GM23338 (cell line): ENCODE data around the gene WSCD1. TPM values are rescaled to one million over a fixed set of nuclear protein-coding genes. Genes with fewer than 3 reads are reported as not detected.

ENCODE experiments used
- ATAC-seq: fragments of 200-7000 bp; cut with Tn5 transposase; 3 replicates; pipeline ENCODE4 v1.9.1; 2020
- DNase-seq: peaks from one replicate; pipeline ENCODE4 v3.0.0-alpha.2; 2015; ENCODE audit warnings: low spot score
- H2AFZ ChIP-seq: fragments of 200-600 bp; sonication (generic); 2 replicates; pipeline ENCODE4 v1.8.0; 2016; ENCODE audit warnings: antibody characterized with exemption, mild to moderate bottlenecking, moderate library complexity
- H3F3A ChIP-seq: fragments of 200-600 bp; sonication (generic); replicated peaks from 2 replicates; pipeline ENCODE4 v1.8.0; 2017; ENCODE audit warnings: antibody characterized with exemption, mixed run types, low read depth
- H3K27ac ChIP-seq: fragments of 200-600 bp; sonication (generic); 2 replicates; pipeline ENCODE4 v1.6.1; 2016; ENCODE audit warnings: low read depth
- H3K27me3 ChIP-seq: fragments of 200-600 bp; sonication (generic); 2 replicates; pipeline ENCODE4 v1.8.0; 2016; ENCODE audit warnings: mild to moderate bottlenecking, mixed run types, moderate library complexity; ENCODE audit not compliant: insufficient read depth
- H3K36me3 ChIP-seq: fragments of 200-600 bp; sonication (generic); 2 replicates; pipeline ENCODE4 v1.8.0; 2016; ENCODE audit warnings: mild to moderate bottlenecking; ENCODE audit not compliant: insufficient read depth
- H3K4me1 ChIP-seq: fragments of 200-600 bp; sonication (generic); 2 replicates; pipeline ENCODE4 v1.8.0; 2016; ENCODE audit warnings: mild to moderate bottlenecking, moderate library complexity; ENCODE audit not compliant: insufficient read depth
- H3K4me2 ChIP-seq: fragments of 200-600 bp; sonication (generic); 2 replicates; pipeline ENCODE4 v1.7.1; 2017; ENCODE audit warnings: mixed run types
- H3K4me3 ChIP-seq: fragments of 200-600 bp; sonication (generic); 2 replicates; pipeline ENCODE4 v1.6.1; 2016; ENCODE audit warnings: mixed run types
- H3K79me2 ChIP-seq: fragments of 200-600 bp; sonication (generic); replicated peaks from 2 replicates; pipeline ENCODE4 v1.8.0; 2017; ENCODE audit warnings: mild to moderate bottlenecking; ENCODE audit not compliant: insufficient read depth
- H3K9me2 ChIP-seq: fragments of 200-600 bp; sonication (generic); 2 replicates; pipeline ENCODE4 v1.8.0; 2017; ENCODE audit not compliant: insufficient read depth
- H4K20me1 ChIP-seq: fragments of 200-600 bp; sonication (generic); replicated peaks from 2 replicates; pipeline ENCODE4 v1.8.0; 2017; ENCODE audit warnings: mild to moderate bottlenecking; ENCODE audit not compliant: insufficient read depth
- H3K27ac Mint-ChIP-seq: 2 replicates; pipeline ENCODE4 v1.8.0; 2020; ENCODE audit warnings: inconsistent platforms, mild to moderate bottlenecking, moderate library complexity, mixed read lengths
- H3K27me3 Mint-ChIP-seq: 3 replicates; pipeline ENCODE4 v1.8.0; 2022; ENCODE audit warnings: low read depth, mild to moderate bottlenecking, moderate library complexity, mixed read lengths, inconsistent platforms; ENCODE audit not compliant: insufficient read depth, poor library complexity
- H3K36me3 Mint-ChIP-seq: 3 replicates; pipeline ENCODE4 v1.8.0; 2021; ENCODE audit warnings: low read depth, mild to moderate bottlenecking, inconsistent platforms, moderate library complexity, mixed read lengths
- H3K4me1 Mint-ChIP-seq: 3 replicates; pipeline ENCODE4 v1.8.0; 2020; ENCODE audit warnings: mild to moderate bottlenecking, inconsistent platforms, mixed read lengths
- H3K4me3 Mint-ChIP-seq: 3 replicates; pipeline ENCODE4 v1.8.0; 2021; ENCODE audit warnings: moderate library complexity, mild to moderate bottlenecking, inconsistent platforms, mixed read lengths
- H3K9me3 Mint-ChIP-seq: 3 replicates; pipeline ENCODE4 v1.8.0; 2020; ENCODE audit warnings: moderate library complexity, mild to moderate bottlenecking, inconsistent platforms, mixed read lengths
- CREB1 ChIP-seq: fragments of 250-450 bp; sonication (Bioruptor Pico); IDR thresholded peaks from 2 replicates; pipeline ENCODE4 v1.5.0; 2020; ENCODE audit warnings: low read depth, mild to moderate bottlenecking, moderate library complexity
- CTCF ChIP-seq, 2 experiments: fragments of 200-600 bp in 1 of 2; sonication (generic) in 1 of 2; conservative IDR thresholded peaks; 2 replicates each; pipeline versions ENCODE4 v1.5.1 to v1.6.1; 2016 to 2017; ENCODE audit warnings: antibody characterized with exemption in 2 of 2, low read depth in 2 of 2, mild to moderate bottlenecking in 2 of 2, moderate library complexity in 1 of 2
- ETS1 ChIP-seq: IDR thresholded peaks from 2 replicates; pipeline ENCODE4 v1.6.1; 2016; ENCODE audit warnings: antibody characterized with exemption
- EZH2 ChIP-seq: fragments of 200-600 bp; sonication (generic); IDR thresholded peaks from one replicate; pipeline ENCODE4 v1.8.0; 2017; ENCODE audit warnings: antibody characterized with exemption, mild to moderate bottlenecking, low read depth; ENCODE audit not compliant: unreplicated experiment
- NANOG ChIP-seq: IDR thresholded peaks from 2 replicates; pipeline ENCODE4 v1.6.1; 2016; ENCODE audit warnings: antibody characterized with exemption, borderline replicate concordance
- POLR2AphosphoS5 ChIP-seq: IDR thresholded peaks from 2 replicates; pipeline ENCODE4 v1.6.1; 2016; ENCODE audit warnings: antibody characterized with exemption, low read depth
- REST ChIP-seq: IDR thresholded peaks from one replicate; pipeline ENCODE4 v1.6.1; 2018; ENCODE audit warnings: antibody characterized with exemption; ENCODE audit not compliant: unreplicated experiment
- STAT1 ChIP-seq: IDR thresholded peaks from one replicate; pipeline ENCODE4 v1.6.1; 2016; ENCODE audit warnings: antibody characterized with exemption; ENCODE audit not compliant: unreplicated experiment
- ZNF114 ChIP-seq: fragments of 250-450 bp; sonication (Bioruptor Pico); IDR thresholded peaks from 2 replicates; pipeline ENCODE4 v1.5.0; 2020; ENCODE audit warnings: mild to moderate bottlenecking, moderate library complexity
- polyA plus RNA-seq: library from polyadenylated mRNA; unstranded; fragments of >200 nt; fragmentation: Nextera tagmentation; extraction: Ambion mirVana; gene quantifications from 2 replicates; pipeline ENCODE4 v1.2.1, GENCODE V29; 2016
- total RNA-seq: library from RNA; depleted of rRNA; stranded (reverse); fragments of >200 nt; shearing (Covaris generic); gene quantifications from 2 replicates; pipeline ENCODE4 v1.2.3, GENCODE V29; 2014

The WSCD1 gene
- total and polyA plus RNA-seq, 2 experiments from 2014 or later: 6.1 to 38.9 TPM

GRCh38 chr17:6140188-6140587 lies 70.0 kb downstream of the WSCD1 start (continued):
- TF ChIP-seq CTCF (conservative IDR thresholded peaks at IDR 0.05; ENCODE audit: low read depth in 2 of 2) (no peak), EZH2 (no peak), ZNF114 (no peak), NANOG (no peak), POLR2AphosphoS5 (no peak), STAT1 (no peak), CREB1 (no peak), REST (no peak)

DNA sequence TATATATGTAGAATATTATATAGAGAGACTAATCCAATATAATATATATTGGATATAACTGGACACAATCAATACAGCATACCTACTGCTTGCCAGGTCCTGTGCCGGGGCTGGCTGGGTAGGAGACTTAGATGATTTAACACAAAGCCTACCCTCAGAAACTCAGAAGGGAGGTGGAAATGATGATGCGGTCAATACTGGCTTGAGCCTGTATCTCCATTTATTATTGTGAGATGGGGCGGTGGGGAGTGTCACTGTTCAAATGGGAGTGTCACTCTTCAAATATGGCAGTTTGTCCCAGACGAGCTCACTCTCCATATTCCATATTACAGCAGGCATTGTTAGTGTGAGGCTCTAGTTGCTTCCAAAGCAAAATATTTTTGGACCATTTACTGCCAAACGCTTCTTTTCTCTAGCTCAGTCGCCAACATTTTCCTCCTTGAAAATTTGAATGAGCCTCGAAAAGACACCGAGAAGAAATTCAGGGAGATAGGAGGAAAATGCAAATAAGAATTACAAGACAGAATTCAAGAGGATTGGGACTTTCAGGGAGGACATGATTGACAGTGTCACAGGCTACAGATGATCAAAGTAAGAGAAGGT lies 70.7 kb downstream of the WSCD1 start:
- no peaks in the 10 kb centered on the region for H3K27me3 ChIP-seq
- peaks cover 5% of the 10 kb centered on the region for H3K27me3 Mint-ChIP-seq
- H3K36me3 Mint-ChIP-seq: peaks cover 3% of the 10 kb centered on the region; the same call in 1 of the 3 replicates
- peaks cover 17% of the 10 kb centered on the region for H3K4me1 ChIP-seq
- no peaks in the 10 kb centered on the region for H4K20me1 ChIP-seq
- peaks cover 29% of the 10 kb centered on the region for H3K4me1 Mint-ChIP-seq
- H3K4me2 ChIP-seq: no peak overlapping the region
- H2AFZ ChIP-seq: no peak overlapping the region
- no peak for TF ChIP-seq REST
- no peak for TF ChIP-seq POLR2AphosphoS5
- no peak for TF ChIP-seq ETS1
- no peak for TF ChIP-seq NANOG
- TF ChIP-seq EZH2: no peak
- H3K9me3 Mint-ChIP-seq: peaks cover 6% of the 10 kb centered on the region; the same call in 2 of the 3 replicates
- H3K4me3 Mint-ChIP-seq: no peak overlapping the region
- no peak overlapping the region for H3K27ac Mint-ChIP-seq
- no peak overlapping the region for H3K27ac ChIP-seq
- DNase-seq: no peak
- ATAC-seq: no peak
- no peaks in the 10 kb centered on the region for H3F3A ChIP-seq
- no peak overlapping the region for H3K4me3 ChIP-seq
- no peaks in the 10 kb centered on the region for H3K36me3 ChIP-seq
- no peaks in the 10 kb centered on the region for H3K79me2 ChIP-seq
- H3K9me2 ChIP-seq: no peaks in the 10 kb centered on the region
